ENCODE results near the gene RPL35. TPM values are rescaled to one million over a fixed set of nuclear protein-coding genes. Genes with fewer than 3 reads are reported as not detected.
A peak's percentile ranks its signal among the peaks of the same experiment; 100 is the strongest.

RPL35 gene
- total and polyA plus RNA-seq, 2 experiments from 2014 or later, result 1,202 to 4,143 TPM

- peaks cover 14% of the 10 kb centered on the region for H3K4me1 ChIP-seq (ENCODE audit: insufficient read depth)
- H3K27ac ChIP-seq (ENCODE audit: low read depth), result peak overlapping the region; percentile 88
- H2AFZ ChIP-seq, result peak overlapping the region; percentile 99
- H3K4me3 ChIP-seq, result 0 out of 2 replicates have a peak overlapping the region, but pooled peaks have one; percentile 32
- H3K27me3 ChIP-seq (ENCODE audit: insufficient read depth), result no peaks in the 10 kb centered on the region
- Mint-ChIP-seq H3K27ac (peak overlapping the region; percentile 91), H3K9me3 (no peaks in the 10 kb centered on the region), H3K36me3 (ENCODE audit: low read depth) (no peaks in the 10 kb centered on the region; the same call in 2 of the 3 replicates), H3K4me3 (no peak overlapping the region; the same call in 2 of the 3 replicates), H3K4me1 (peaks cover 34% of the 10 kb centered on the region), H3K27me3 (ENCODE audit: insufficient read depth, low read depth, poor library complexity) (peaks cover 6% of the 10 kb centered on the region)
- peak; percentile 93 for ATAC-seq
- 0 out of 2 replicates have a peak, but pooled peaks cover 4% of the 10 kb centered on the region for H3F3A ChIP-seq (replicated peaks; ENCODE audit: low read depth)
- TF ChIP-seq, protein P1, sequence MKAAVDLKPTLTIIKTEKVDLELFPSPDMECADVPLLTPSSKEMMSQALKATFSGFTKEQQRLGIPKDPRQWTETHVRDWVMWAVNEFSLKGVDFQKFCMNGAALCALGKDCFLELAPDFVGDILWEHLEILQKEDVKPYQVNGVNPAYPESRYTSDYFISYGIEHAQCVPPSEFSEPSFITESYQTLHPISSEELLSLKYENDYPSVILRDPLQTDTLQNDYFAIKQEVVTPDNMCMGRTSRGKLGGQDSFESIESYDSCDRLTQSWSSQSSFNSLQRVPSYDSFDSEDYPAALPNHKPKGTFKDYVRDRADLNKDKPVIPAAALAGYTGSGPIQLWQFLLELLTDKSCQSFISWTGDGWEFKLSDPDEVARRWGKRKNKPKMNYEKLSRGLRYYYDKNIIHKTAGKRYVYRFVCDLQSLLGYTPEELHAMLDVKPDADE (IDR thresholded peaks at IDR 0.05), result no peak
- no peak for TF ChIP-seq EZH2 (IDR thresholded peaks at IDR 0.05; ENCODE audit: low read depth, unreplicated experiment)
- TF ChIP-seq, protein P2, sequence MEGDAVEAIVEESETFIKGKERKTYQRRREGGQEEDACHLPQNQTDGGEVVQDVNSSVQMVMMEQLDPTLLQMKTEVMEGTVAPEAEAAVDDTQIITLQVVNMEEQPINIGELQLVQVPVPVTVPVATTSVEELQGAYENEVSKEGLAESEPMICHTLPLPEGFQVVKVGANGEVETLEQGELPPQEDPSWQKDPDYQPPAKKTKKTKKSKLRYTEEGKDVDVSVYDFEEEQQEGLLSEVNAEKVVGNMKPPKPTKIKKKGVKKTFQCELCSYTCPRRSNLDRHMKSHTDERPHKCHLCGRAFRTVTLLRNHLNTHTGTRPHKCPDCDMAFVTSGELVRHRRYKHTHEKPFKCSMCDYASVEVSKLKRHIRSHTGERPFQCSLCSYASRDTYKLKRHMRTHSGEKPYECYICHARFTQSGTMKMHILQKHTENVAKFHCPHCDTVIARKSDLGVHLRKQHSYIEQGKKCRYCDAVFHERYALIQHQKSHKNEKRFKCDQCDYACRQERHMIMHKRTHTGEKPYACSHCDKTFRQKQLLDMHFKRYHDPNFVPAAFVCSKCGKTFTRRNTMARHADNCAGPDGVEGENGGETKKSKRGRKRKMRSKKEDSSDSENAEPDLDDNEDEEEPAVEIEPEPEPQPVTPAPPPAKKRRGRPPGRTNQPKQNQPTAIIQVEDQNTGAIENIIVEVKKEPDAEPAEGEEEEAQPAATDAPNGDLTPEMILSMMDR (conservative IDR thresholded peaks at IDR 0.05; ENCODE audit: low read depth in 2 of 2), result peak in 1 of 2 experiments; percentile 58; a peak in 2 of 4 replicates
- TF ChIP-seq POLR2AphosphoS5 (IDR thresholded peaks at IDR 0.05; ENCODE audit: low read depth), result 0 out of 2 replicates have a peak, but pooled peaks have one; percentile 26
- no peak for TF ChIP-seq ZNF462 (CRISPR knock-in tag; IDR thresholded peaks at IDR 0.05)
- TF ChIP-seq, protein P3, sequence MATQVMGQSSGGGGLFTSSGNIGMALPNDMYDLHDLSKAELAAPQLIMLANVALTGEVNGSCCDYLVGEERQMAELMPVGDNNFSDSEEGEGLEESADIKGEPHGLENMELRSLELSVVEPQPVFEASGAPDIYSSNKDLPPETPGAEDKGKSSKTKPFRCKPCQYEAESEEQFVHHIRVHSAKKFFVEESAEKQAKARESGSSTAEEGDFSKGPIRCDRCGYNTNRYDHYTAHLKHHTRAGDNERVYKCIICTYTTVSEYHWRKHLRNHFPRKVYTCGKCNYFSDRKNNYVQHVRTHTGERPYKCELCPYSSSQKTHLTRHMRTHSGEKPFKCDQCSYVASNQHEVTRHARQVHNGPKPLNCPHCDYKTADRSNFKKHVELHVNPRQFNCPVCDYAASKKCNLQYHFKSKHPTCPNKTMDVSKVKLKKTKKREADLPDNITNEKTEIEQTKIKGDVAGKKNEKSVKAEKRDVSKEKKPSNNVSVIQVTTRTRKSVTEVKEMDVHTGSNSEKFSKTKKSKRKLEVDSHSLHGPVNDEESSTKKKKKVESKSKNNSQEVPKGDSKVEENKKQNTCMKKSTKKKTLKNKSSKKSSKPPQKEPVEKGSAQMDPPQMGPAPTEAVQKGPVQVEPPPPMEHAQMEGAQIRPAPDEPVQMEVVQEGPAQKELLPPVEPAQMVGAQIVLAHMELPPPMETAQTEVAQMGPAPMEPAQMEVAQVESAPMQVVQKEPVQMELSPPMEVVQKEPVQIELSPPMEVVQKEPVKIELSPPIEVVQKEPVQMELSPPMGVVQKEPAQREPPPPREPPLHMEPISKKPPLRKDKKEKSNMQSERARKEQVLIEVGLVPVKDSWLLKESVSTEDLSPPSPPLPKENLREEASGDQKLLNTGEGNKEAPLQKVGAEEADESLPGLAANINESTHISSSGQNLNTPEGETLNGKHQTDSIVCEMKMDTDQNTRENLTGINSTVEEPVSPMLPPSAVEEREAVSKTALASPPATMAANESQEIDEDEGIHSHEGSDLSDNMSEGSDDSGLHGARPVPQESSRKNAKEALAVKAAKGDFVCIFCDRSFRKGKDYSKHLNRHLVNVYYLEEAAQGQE (IDR thresholded peaks at IDR 0.05; ENCODE audit: unreplicated experiment), result no peak
- no peak for TF ChIP-seq ZNF114 (CRISPR knock-in tag; IDR thresholded peaks at IDR 0.05)
- no peak for TF ChIP-seq JUNB (IDR thresholded peaks at IDR 0.05; ENCODE audit: unreplicated experiment)
- no peaks in the 10 kb centered on the region for H3K9me2 ChIP-seq (ENCODE audit: insufficient read depth)
- no peaks in the 10 kb centered on the region for H4K20me1 ChIP-seq (replicated peaks; ENCODE audit: insufficient read depth)
- peak; percentile 93 for DNase-seq (ENCODE audit: low spot score)
- peak overlapping the region; percentile 76 for H3K4me2 ChIP-seq
- no peaks in the 10 kb centered on the region for H3K36me3 ChIP-seq (ENCODE audit: insufficient read depth)
- H3K79me2 ChIP-seq (replicated peaks; ENCODE audit: insufficient read depth), result no peaks in the 10 kb centered on the region
Measured at GRCh38 chr9:124810663-124811355, 50.9 kb downstream of the RPL35 start.

Data from GM23338 (cell line).